HEK293 (cell line): ENCODE measurements around the gene ANKFN1.

ENCODE experiments used
- CTCF ChIA-PET: fragments of 350-600 bp; formaldehyde crosslinking; extraction: SDS; loops from one replicate; lab custom pipeline; 2021; ENCODE audit warnings: antibody characterized with exemption; lab: Yijun Ruan, JAX
- POLR2A ChIA-PET: fragments of 300-600 bp; formaldehyde crosslinking; extraction: SDS; loops from one replicate; lab custom pipeline; 2020; ENCODE audit warnings: antibody characterized with exemption, inconsistent platforms; lab: Yijun Ruan, JAX
- H3K27ac ChIP-seq: fragments of 200-500 bp; sonication (Bioruptor generic); 2 replicates; pipeline ENCODE4 v1.5.1; 2014; ENCODE audit warnings: low read depth, low read length, control low read depth, inconsistent platforms; ENCODE audit errors: extremely low read depth
- H3K36me3 ChIP-seq, 2 experiments: fragments of 200-500 bp in 1 of 2; sonication (Bioruptor generic) in 1 of 2; 1 replicate in 1 of 2; 2 replicates in 1 of 2; pipeline ENCODE4 v1.5.1; 2014 to 2017; ENCODE audit warnings: inconsistent platforms in 2 of 2, low read length in 2 of 2; ENCODE audit not compliant: control insufficient read depth in 2 of 2, insufficient read depth in 1 of 2
- H3K4me1 ChIP-seq: fragments of 200-500 bp; sonication (Bioruptor generic); 2 replicates; pipeline ENCODE4 v1.5.1; 2014; ENCODE audit warnings: mild to moderate bottlenecking, low read length, inconsistent platforms; ENCODE audit not compliant: control insufficient read depth, insufficient read depth
- H3K4me3 ChIP-seq: 2 replicates; pipeline ENCODE4 v1.5.1; 2011; ENCODE audit warnings: low read depth, mild to moderate bottlenecking, control low read depth, low read length, moderate library complexity
- H3K9me3 ChIP-seq: fragments of 200-500 bp; sonication (Bioruptor generic); 2 replicates; pipeline ENCODE4 v1.5.1; 2014; ENCODE audit warnings: low read depth, low read length, inconsistent platforms; ENCODE audit not compliant: control insufficient read depth, insufficient read depth
- BCL11A ChIP-seq: fragments of 450-650 bp; formaldehyde crosslinking; IDR thresholded peaks from 2 replicates; pipeline ENCODE4 v1.5.1; 2016; ENCODE audit warnings: low read depth, missing biosample characterization, missing genetic modification characterization
- KLF10 ChIP-seq: fragments of 450-650 bp; IDR thresholded peaks from 2 replicates; pipeline ENCODE4 v1.5.1; 2018; ENCODE audit warnings: missing biosample characterization, mild to moderate bottlenecking, missing genetic modification characterization
- SCRT2 ChIP-seq: fragments of 450-650 bp; formaldehyde crosslinking; IDR thresholded peaks from 2 replicates; pipeline ENCODE4 v1.5.1; 2016; ENCODE audit warnings: missing biosample characterization, missing genetic modification characterization
- ZFP41 ChIP-seq: fragments of 450-650 bp; formaldehyde crosslinking; IDR thresholded peaks from 2 replicates; pipeline ENCODE4 v1.5.1; 2016; ENCODE audit warnings: missing biosample characterization, missing genetic modification characterization, borderline replicate concordance
- ZNF114 ChIP-seq: fragments of 450-650 bp; formaldehyde crosslinking; IDR thresholded peaks from 2 replicates; pipeline ENCODE4 v1.5.0; 2017; ENCODE audit warnings: missing biosample characterization, missing genetic modification characterization
- ZNF202 ChIP-seq: fragments of 450-650 bp; formaldehyde crosslinking; IDR thresholded peaks from 2 replicates; pipeline ENCODE4 v1.5.1; 2016; ENCODE audit warnings: missing biosample characterization, missing genetic modification characterization, borderline replicate concordance
- ZNF211 ChIP-seq: fragments of 450-650 bp; formaldehyde crosslinking; IDR thresholded peaks from 2 replicates; pipeline ENCODE4 v1.5.1; 2016; ENCODE audit warnings: low read depth, missing biosample characterization, missing genetic modification characterization
- ZNF239 ChIP-seq: fragments of 450-650 bp; formaldehyde crosslinking; IDR thresholded peaks from 2 replicates; pipeline ENCODE4 v1.5.1; 2016; ENCODE audit warnings: missing biosample characterization, missing genetic modification characterization
- ZNF266 ChIP-seq: fragments of 450-650 bp; formaldehyde crosslinking; IDR thresholded peaks from 2 replicates; pipeline ENCODE4 v1.5.1; 2016; ENCODE audit warnings: missing biosample characterization, missing genetic modification characterization, low read depth
- ZNF398 ChIP-seq: fragments of 450-650 bp; formaldehyde crosslinking; IDR thresholded peaks from 2 replicates; pipeline ENCODE4 v1.5.1; 2017; ENCODE audit warnings: missing biosample characterization, missing genetic modification characterization
- ZNF501 ChIP-seq: fragments of 450-650 bp; formaldehyde crosslinking; IDR thresholded peaks from 2 replicates; pipeline ENCODE4 v1.5.1; 2016; ENCODE audit warnings: missing biosample characterization, missing genetic modification characterization
- ZNF529 ChIP-seq: fragments of 450-650 bp; formaldehyde crosslinking; IDR thresholded peaks from 2 replicates; pipeline ENCODE4 v1.5.1; 2017; ENCODE audit warnings: missing genetic modification characterization, missing biosample characterization; ENCODE audit not compliant: insufficient replicate concordance
- ZNF558 ChIP-seq: fragments of 450-650 bp; formaldehyde crosslinking; IDR thresholded peaks from 2 replicates; pipeline ENCODE4 v1.5.1; 2016; ENCODE audit warnings: missing biosample characterization, missing genetic modification characterization
- ZNF571 ChIP-seq: fragments of 450-650 bp; formaldehyde crosslinking; IDR thresholded peaks from 2 replicates; pipeline ENCODE4 v1.5.0; 2017; ENCODE audit warnings: missing biosample characterization, missing genetic modification characterization
- ZNF585B ChIP-seq: fragments of 450-650 bp; formaldehyde crosslinking; IDR thresholded peaks from 2 replicates; pipeline ENCODE4 v1.5.1; 2016; ENCODE audit warnings: missing biosample characterization, missing genetic modification characterization
- ZNF621 ChIP-seq: fragments of 450-650 bp; formaldehyde crosslinking; IDR thresholded peaks from 2 replicates; pipeline ENCODE4 v1.5.1; 2017; ENCODE audit warnings: missing biosample characterization, missing genetic modification characterization
- ZNF629 ChIP-seq: fragments of 450-650 bp; formaldehyde crosslinking; IDR thresholded peaks from 2 replicates; pipeline ENCODE4 v1.5.1; 2017; ENCODE audit warnings: missing biosample characterization, missing genetic modification characterization
- ZNF654 ChIP-seq: fragments of 450-650 bp; formaldehyde crosslinking; IDR thresholded peaks from 2 replicates; pipeline ENCODE4 v1.5.1; 2016; ENCODE audit warnings: low read depth, missing biosample characterization, missing genetic modification characterization
- ZNF707 ChIP-seq: fragments of 450-650 bp; formaldehyde crosslinking; IDR thresholded peaks from 2 replicates; pipeline ENCODE4 v1.5.1; 2016; ENCODE audit warnings: missing biosample characterization, missing genetic modification characterization
- TF ChIP-seq, protein P1 (sequence below): fragments of 450-650 bp; formaldehyde crosslinking; IDR thresholded peaks from 2 replicates; pipeline ENCODE4 v1.5.1; 2016; ENCODE audit warnings: missing biosample characterization, missing genetic modification characterization

The ANKFN1 gene

DNA sequence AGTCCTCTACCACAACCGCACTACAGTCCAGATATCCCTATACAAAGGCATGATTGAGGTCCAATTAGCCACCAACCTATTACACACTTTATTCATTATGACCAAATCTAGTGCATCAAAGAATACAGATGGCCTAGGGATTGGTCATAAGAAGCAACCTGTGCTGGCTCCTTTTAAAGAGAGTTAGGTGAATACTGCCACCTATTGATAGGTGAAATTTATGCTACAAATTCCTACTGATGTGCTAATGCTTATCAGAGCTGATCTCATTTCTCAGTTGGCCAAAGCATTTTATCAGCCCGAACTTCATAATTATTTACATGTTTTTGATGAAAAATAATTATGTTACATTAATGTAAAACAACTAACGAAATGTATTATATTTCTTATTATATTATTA, 166.3 kb downstream of the ANKFN1 start:
- Histone ChIP-seq H3K4me1 (no peaks in the 10 kb centered on the region), H3K27ac (no peak overlapping the region), H3K36me3 (no peaks in the 10 kb centered on the region), H3K9me3 (no peaks in the 10 kb centered on the region), H3K4me3 (no peak overlapping the region)
- CTCF ChIA-PET, result interaction anchor here (0.5 to 2.5 kb wide), 27 partner anchors 9 to 1088 kb away, joined by 3 to 11 read pairs (median 4); no protein-coding TSS in a partner anchor
- TF ChIP-seq ZNF654 (tag by site-specific recombination) (peak; percentile 53), ZNF629 (tag by site-specific recombination) (no peak)
- POLR2A ChIA-PET, result no interaction called here

DNA sequence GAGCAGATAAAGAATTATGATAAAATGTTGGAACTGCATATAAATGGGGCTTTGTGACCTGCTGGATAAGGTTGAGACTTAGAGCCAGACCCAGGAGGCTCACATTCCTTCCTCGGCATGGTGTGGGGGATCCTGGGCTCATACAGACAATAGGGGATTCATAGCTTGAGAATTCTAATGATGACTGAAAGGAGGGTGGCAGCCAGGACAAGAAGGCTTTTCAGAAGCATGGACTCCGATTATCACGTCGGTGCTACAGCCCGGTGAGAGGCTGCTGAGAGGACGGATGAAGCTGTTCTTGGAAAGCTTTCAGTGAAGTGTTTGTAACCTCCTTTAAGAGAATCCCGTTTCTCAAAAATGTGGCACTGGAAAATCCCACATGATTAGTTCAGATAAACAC, 167.2 kb downstream of the ANKFN1 start:
- POLR2A ChIA-PET, result no interaction called here
- Histone ChIP-seq H3K4me3 (no peak overlapping the region), H3K9me3 (no peaks in the 10 kb centered on the region), H3K4me1 (no peaks in the 10 kb centered on the region), H3K36me3 (no peaks in the 10 kb centered on the region), H3K27ac (no peak overlapping the region)
- no peak for TF ChIP-seq ZNF571 (tag by site-specific recombination)
- CTCF ChIA-PET, result interaction anchor here (0.6 to 2.5 kb wide), 13 partner anchors 8 to 795 kb away, joined by 3 to 11 read pairs (median 5); no protein-coding TSS in a partner anchor

- Histone ChIP-seq H3K27ac (no peak overlapping the region), H3K4me3 (no peak overlapping the region), H3K36me3 (no peaks in the 10 kb centered on the region), H3K9me3 (no peaks in the 10 kb centered on the region), H3K4me1 (no peaks in the 10 kb centered on the region)
- POLR2A ChIA-PET, result no interaction called here
- TF ChIP-seq BCL11A (tag by site-specific recombination) (no peak), ZNF398 (no peak), ZNF558 (tag by site-specific recombination) (no peak), ZNF501 (tag by site-specific recombination) (no peak), ZNF585B (tag by site-specific recombination) (no peak), KLF10 (tag by site-specific recombination) (no peak)
- CTCF ChIA-PET, result no interaction called here
Measured at GRCh38 chr17:56322991-56323390, 169.7 kb downstream of the ANKFN1 start.

DNA sequence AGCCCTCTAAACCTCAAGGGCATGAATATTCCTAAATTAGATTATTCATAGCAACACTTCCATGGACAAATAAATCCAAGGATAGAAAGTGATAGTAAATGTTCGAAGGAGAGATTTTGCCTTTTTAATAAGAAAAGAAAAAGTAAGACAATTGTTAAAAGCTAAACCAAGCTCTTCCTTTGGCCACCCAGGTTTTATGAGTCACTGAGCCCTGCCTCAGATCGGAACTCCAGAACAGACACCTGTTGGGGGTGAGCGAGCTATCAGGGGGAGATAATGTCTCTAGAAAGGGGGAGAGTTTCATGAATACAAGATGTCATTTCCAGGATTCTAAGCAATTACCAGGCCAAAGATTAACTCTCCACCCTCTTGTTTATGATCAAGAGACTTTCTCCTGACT, 171.4 kb downstream of the ANKFN1 start:
- CTCF ChIA-PET, result no interaction called here
- H3K27ac ChIP-seq, result no peak overlapping the region
- TF ChIP-seq SCRT2 (tag by site-specific recombination) (peak; percentile 40; the same call in 1 of the 2 replicates), ZFP41 (tag by site-specific recombination) (no peak), ZNF266 (no peak)
- no peak overlapping the region for H3K4me3 ChIP-seq
- no peaks in the 10 kb centered on the region for H3K4me1 ChIP-seq
- no peaks in the 10 kb centered on the region for H3K36me3 ChIP-seq
- H3K9me3 ChIP-seq, result no peaks in the 10 kb centered on the region
- POLR2A ChIA-PET, result no interaction called here

DNA sequence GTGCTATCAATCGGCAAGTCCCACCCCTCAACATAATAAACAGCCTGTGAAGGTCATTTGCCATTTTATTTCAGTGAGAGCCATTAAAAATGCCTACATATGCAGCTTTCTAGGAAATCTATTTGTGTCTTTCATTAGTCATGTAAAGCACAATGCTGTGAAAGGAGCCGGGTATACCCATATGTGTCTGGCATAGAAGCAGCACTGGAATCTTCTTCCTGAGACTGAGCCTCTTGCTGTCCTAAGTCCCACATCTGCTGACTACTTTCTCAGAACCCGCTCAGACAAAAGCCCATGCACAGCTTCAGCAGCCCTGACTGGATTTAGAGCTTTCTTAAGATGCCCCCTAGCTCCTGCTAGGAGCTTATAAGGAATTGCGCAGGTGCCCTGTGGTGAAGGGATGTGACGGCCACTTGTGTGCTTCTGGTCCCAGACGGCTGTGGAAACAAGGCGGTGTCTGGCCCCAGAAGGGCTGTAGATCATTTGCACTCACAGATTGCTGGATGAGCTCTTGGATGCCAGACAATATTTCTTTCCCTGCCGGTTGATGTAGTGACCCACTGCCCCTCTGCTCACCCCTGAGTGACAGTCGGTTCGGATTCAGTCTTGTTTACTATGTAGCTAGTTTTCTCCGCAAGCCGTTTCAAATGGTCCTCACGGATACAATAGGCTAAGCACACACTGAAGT, 172.2 kb downstream of the ANKFN1 start:
- CTCF ChIA-PET, result interaction anchor here (0.5 to 1.2 kb wide), 3 partner anchors 18 to 199 kb away, joined by 3 to 4 read pairs (median 3); no protein-coding TSS in a partner anchor
- POLR2A ChIA-PET, result no interaction called here
- Histone ChIP-seq H3K4me3 (no peak overlapping the region), H3K9me3 (no peaks in the 10 kb centered on the region), H3K36me3 (no peaks in the 10 kb centered on the region), H3K4me1 (no peaks in the 10 kb centered on the region), H3K27ac (no peak overlapping the region)
- TF ChIP-seq, protein P1, sequence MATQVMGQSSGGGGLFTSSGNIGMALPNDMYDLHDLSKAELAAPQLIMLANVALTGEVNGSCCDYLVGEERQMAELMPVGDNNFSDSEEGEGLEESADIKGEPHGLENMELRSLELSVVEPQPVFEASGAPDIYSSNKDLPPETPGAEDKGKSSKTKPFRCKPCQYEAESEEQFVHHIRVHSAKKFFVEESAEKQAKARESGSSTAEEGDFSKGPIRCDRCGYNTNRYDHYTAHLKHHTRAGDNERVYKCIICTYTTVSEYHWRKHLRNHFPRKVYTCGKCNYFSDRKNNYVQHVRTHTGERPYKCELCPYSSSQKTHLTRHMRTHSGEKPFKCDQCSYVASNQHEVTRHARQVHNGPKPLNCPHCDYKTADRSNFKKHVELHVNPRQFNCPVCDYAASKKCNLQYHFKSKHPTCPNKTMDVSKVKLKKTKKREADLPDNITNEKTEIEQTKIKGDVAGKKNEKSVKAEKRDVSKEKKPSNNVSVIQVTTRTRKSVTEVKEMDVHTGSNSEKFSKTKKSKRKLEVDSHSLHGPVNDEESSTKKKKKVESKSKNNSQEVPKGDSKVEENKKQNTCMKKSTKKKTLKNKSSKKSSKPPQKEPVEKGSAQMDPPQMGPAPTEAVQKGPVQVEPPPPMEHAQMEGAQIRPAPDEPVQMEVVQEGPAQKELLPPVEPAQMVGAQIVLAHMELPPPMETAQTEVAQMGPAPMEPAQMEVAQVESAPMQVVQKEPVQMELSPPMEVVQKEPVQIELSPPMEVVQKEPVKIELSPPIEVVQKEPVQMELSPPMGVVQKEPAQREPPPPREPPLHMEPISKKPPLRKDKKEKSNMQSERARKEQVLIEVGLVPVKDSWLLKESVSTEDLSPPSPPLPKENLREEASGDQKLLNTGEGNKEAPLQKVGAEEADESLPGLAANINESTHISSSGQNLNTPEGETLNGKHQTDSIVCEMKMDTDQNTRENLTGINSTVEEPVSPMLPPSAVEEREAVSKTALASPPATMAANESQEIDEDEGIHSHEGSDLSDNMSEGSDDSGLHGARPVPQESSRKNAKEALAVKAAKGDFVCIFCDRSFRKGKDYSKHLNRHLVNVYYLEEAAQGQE (tag by site-specific recombination), result no peak
- TF ChIP-seq ZNF654 (tag by site-specific recombination), result no peak
- no peak for TF ChIP-seq ZNF621 (tag by site-specific recombination)
- no peak for TF ChIP-seq ZNF202 (tag by site-specific recombination)
- TF ChIP-seq ZNF707 (tag by site-specific recombination), result no peak
- TF ChIP-seq ZNF239, result no peak
- no peak for TF ChIP-seq ZNF114
- no peak for TF ChIP-seq ZNF529 (tag by site-specific recombination)
- TF ChIP-seq ZNF211 (tag by site-specific recombination), result no peak
